ENCODE measurements around the gene VPS37B.
"Not testable (repeated sequence)": the region's sequence is repeated elsewhere in the genome, so short reads cannot be mapped to it uniquely, and the experiment has no call there.

The VPS37B gene

DNA sequence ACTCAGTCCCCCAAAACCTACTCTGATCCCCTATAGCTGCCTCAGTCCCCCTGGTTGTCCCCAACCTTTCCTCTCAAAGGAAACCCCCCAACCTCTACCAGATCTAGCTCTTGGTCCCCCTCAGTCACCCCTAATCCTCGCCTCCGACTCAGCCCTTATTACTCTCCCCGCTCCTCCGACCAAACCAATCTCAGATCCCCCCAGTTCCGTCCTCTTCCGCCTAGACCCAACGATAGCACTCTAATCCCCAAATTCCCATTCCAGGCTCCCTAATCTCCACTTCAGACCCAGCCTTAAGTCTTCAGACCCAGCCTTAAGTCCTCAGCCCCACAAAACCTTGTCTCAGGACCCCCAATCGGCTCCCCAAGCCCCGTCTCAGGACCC is 612 bp downstream of the VPS37B start:
- Histone ChIP-seq H3K36me3 (ENCODE audit: control insufficient read depth in 4 of 4, insufficient read depth in 4 of 4, low read length in 3 of 4) (peaks cover 0 to 7% (median 0%) of the 10 kb centered on the region in 4 experiments), H3K27ac (ENCODE audit: insufficient read depth in 1 of 2, low read depth in 1 of 2, low read length in 2 of 2, poor library complexity in 1 of 2, severe bottlenecking in 2 of 2) (peak overlapping the region; percentile 98 to 99), H3K9me3 (ENCODE audit: control extremely low read depth in 1 of 5, control insufficient read depth in 4 of 5, insufficient read depth in 2 of 5, low read depth in 1 of 5, low read length in 4 of 5) (no peaks in the 10 kb centered on the region), H3K27me3 (replicated peaks in 2 of 5; ENCODE audit: control insufficient read depth in 4 of 5, insufficient read depth in 5 of 5, low read length in 4 of 5) (no peaks in the 10 kb centered on the region), H3K4me1 (ENCODE audit: control extremely low read depth in 1 of 4, control insufficient read depth in 4 of 4, insufficient read depth in 4 of 4, low read length in 3 of 4) (peaks cover 40 to 86% (median 73%) of the 10 kb centered on the region in 4 experiments), H3K4me3 (ENCODE audit: control insufficient read depth in 1 of 7, extremely low read depth in 1 of 7, insufficient read depth in 4 of 7, low read depth in 2 of 7, low read length in 6 of 7) (peak overlapping the region; percentile 90 to 99 (median 96))
- 0% methylated on average over 7 of the region's 9 CpGs for WGBS (ENCODE audit: insufficient coverage)
- ChIA-PET POLR2A (interaction anchor here (0.6 to 2.1 kb wide), 4 partner anchors 13 to 73 kb away, joined by 4 to 9 read pairs (median 4); no protein-coding TSS in a partner anchor), CTCF (interaction anchor here (0.7 to 13.8 kb wide), 7 partner anchors 14 to 75 kb away, joined by 3 to 149 read pairs (median 4); no protein-coding TSS in a partner anchor)
- DNase-seq = no peak

DNA sequence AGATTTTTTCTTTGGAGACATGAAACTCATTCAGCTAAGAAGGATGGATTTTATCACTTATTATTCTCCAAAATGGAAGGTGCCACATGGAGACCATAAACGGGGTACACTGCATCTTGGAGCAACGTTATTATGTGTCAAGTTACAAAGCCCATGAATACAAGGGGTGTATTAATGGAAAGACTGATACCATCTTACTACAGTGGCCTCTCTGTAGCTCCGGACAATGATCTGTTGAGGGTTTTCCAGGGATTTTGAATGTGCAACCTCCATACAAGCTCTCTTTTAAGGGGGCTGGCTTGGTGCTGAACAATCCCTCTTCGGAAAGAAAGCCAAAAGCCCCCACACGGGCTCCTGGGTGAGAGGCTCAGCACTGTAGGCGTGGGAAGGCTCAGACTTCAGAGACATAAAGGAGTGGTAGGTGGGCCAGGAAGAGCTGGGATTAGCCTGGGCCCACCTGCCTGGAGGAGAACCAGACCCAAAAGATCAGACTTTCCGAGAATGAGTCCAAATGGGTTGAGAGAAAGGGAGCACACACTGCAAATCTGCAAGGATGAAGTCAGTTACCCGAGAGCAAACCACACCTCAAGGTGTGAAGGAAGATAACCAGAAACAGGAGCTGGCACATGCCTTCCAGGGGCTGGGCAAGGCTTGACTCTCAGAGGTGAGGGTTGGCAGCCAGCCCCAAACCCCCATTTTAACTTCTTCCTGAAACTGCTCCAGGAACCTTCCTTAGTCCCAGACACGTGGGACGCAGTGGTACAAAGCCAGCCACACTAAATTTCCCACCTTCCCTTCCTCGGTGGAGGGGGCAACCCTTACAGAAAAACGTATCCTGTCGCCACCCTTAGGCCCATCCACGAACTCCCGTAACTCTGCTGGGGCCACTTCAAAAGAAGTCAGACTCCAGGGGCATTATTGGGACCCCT is 1.5 kb downstream of the VPS37B start:
- Histone ChIP-seq H3K4me1 (ENCODE audit: control extremely low read depth in 1 of 4, control insufficient read depth in 4 of 4, insufficient read depth in 4 of 4, low read length in 3 of 4) (peaks cover 43 to 91% (median 80%) of the 10 kb centered on the region in 4 experiments), H3K27me3 (replicated peaks in 2 of 5; ENCODE audit: control insufficient read depth in 4 of 5, insufficient read depth in 5 of 5, low read length in 4 of 5) (no peaks in the 10 kb centered on the region), H3K27ac (ENCODE audit: insufficient read depth in 1 of 2, low read depth in 1 of 2, low read length in 2 of 2, poor library complexity in 1 of 2, severe bottlenecking in 2 of 2) (peak overlapping the region; percentile 98 to 99), H3K36me3 (ENCODE audit: control insufficient read depth in 4 of 4, insufficient read depth in 4 of 4, low read length in 3 of 4) (peaks cover 0 to 7% (median 0%) of the 10 kb centered on the region in 4 experiments), H3K4me3 (ENCODE audit: control insufficient read depth in 1 of 7, extremely low read depth in 1 of 7, insufficient read depth in 4 of 7, low read depth in 2 of 7, low read length in 6 of 7) (peak overlapping the region; percentile 90 to 99 (median 96)), H3K9me3 (ENCODE audit: control extremely low read depth in 1 of 5, control insufficient read depth in 4 of 5, insufficient read depth in 2 of 5, low read depth in 1 of 5, low read length in 4 of 5) (no peaks in the 10 kb centered on the region)
- 20% methylated on average over 13 of the region's 15 CpGs for WGBS (ENCODE audit: insufficient coverage)
- DNase-seq = peak; percentile 86 to 96 (median 94)
- POLR2A ChIA-PET = interaction anchor here (0.6 to 2.1 kb wide), 6 partner anchors 10 to 74 kb away, joined by 3 to 9 read pairs (median 4); no protein-coding TSS in a partner anchor
- CTCF ChIA-PET = interaction anchor here (0.7 to 13.8 kb wide), 8 partner anchors 8 to 76 kb away, joined by 3 to 149 read pairs (median 6); no protein-coding TSS in a partner anchor

DNA sequence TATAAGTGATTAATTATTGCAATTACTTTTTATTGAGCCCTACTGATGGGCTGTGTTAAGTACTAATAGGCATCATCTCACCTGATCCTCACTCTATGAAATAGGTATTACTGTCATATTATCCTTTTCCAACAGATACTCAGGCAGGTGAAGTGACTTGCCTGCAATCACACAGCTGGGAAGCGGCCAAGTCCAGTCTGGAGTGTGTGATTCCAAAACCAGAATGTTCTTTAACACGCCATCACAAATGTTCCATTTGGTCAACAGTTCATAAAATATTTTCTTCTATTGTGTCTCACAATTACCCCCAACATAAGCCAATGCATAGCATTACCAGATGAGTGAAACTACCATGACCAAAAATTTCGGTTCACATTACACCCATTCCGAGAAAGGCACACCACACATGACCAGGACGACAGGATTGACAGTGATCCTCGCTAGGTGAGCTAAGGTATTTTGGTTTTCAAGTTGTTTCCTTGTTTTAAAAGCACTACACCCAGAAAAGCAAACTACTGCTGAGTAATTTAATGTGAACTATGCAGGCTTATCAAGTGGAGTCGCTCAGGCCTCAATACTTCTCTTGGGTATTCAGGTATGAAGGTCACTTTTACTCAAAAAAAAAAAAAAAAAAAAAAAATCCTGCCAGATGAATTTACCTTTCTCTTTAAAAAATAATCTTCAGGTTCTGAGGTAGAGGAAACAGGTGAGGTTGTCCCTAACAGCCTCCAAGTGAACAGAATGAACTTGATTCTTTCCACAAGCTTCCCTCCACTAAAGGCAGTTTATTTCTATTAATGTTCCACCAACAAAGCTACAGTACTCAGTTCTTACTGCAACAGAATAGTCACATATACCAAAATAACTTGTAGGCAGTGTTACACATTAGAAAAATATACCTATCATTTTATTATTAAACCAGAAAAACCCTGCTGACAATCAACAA is 2.4 kb downstream of the VPS37B start:
- H3K4me1 ChIP-seq (ENCODE audit: control extremely low read depth in 1 of 4, control insufficient read depth in 4 of 4, insufficient read depth in 4 of 4, low read length in 3 of 4) = peaks cover 41 to 90% (median 82%) of the 10 kb centered on the region in 4 experiments
- no peaks in the 10 kb centered on the region for H3K9me3 ChIP-seq (ENCODE audit: control extremely low read depth in 1 of 5, control insufficient read depth in 4 of 5, insufficient read depth in 2 of 5, low read depth in 1 of 5, low read length in 4 of 5)
- ChIA-PET POLR2A (interaction anchor here (0.6 to 2.1 kb wide), 4 partner anchors 9 to 22 kb away, joined by 3 to 9 read pairs (median 4); no protein-coding TSS in a partner anchor), CTCF (interaction anchor here (0.6 to 13.8 kb wide), 5 partner anchors 9 to 59 kb away, joined by 3 to 149 read pairs (median 20); no protein-coding TSS in a partner anchor)
- no peaks in the 10 kb centered on the region for H3K27me3 ChIP-seq (replicated peaks in 2 of 5; ENCODE audit: control insufficient read depth in 4 of 5, insufficient read depth in 5 of 5, low read length in 4 of 5)
- DNase-seq = no peak
- peaks cover 0 to 7% (median 0%) of the 10 kb centered on the region in 4 experiments for H3K36me3 ChIP-seq (ENCODE audit: control insufficient read depth in 4 of 4, insufficient read depth in 4 of 4, low read length in 3 of 4)
- WGBS (ENCODE audit: insufficient coverage) = 88% methylated on average over 5 of the region's 7 CpGs
- peak overlapping the region; percentile 98 to 99 for H3K27ac ChIP-seq (ENCODE audit: insufficient read depth in 1 of 2, low read depth in 1 of 2, low read length in 2 of 2, poor library complexity in 1 of 2, severe bottlenecking in 2 of 2)
- peak overlapping the region in 6 of 7 experiments; percentile 92 to 99 (median 97) for H3K4me3 ChIP-seq (ENCODE audit: control insufficient read depth in 1 of 7, extremely low read depth in 1 of 7, insufficient read depth in 4 of 7, low read depth in 2 of 7, low read length in 6 of 7)

DNA sequence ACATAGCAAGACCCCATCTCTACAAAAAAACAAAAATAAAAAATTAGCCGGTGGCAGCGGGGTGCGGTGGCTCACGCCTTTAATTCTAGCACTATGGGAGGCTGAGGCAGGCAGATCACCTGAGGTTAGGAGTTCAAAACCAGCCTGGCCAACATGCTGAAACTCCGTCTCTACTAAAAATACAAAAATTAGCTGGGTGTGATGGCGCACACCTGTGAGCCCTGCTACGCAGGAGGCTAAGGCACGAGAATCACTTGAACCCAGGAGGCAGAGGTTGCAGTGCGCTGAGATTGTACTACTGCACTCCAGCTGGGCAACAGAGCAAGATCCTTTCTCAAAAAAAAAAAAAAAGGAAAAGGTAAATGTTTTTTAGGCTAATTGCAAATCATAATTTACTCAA is 3.2 kb downstream of the VPS37B start:
- Histone ChIP-seq H3K4me1 (ENCODE audit: control extremely low read depth in 1 of 4, control insufficient read depth in 4 of 4, insufficient read depth in 4 of 4, low read length in 3 of 4) (peaks cover 43 to 92% (median 82%) of the 10 kb centered on the region in 4 experiments), H3K4me3 (ENCODE audit: control insufficient read depth in 1 of 7, extremely low read depth in 1 of 7, insufficient read depth in 4 of 7, low read depth in 2 of 7, low read length in 6 of 7) (peak overlapping the region in 4 of 7 experiments; percentile 46 to 99 (median 73)), H3K27ac (ENCODE audit: insufficient read depth in 1 of 2, low read depth in 1 of 2, low read length in 2 of 2, poor library complexity in 1 of 2, severe bottlenecking in 2 of 2) (peak overlapping the region; percentile 41 to 78)
- H3K27me3 ChIP-seq (replicated peaks in 2 of 5; ENCODE audit: control insufficient read depth in 4 of 5, insufficient read depth in 5 of 5, low read length in 4 of 5); H3K36me3 ChIP-seq (ENCODE audit: control insufficient read depth in 4 of 4, insufficient read depth in 4 of 4, low read length in 3 of 4); H3K9me3 ChIP-seq (ENCODE audit: control extremely low read depth in 1 of 5, control insufficient read depth in 4 of 5, insufficient read depth in 2 of 5, low read depth in 1 of 5, low read length in 4 of 5); DNase-seq: not testable (repeated sequence)
- ChIA-PET CTCF (interaction anchor here (1.9 to 13.8 kb wide), 4 partner anchors 12 to 54 kb away, joined by 9 to 149 read pairs (median 30); no protein-coding TSS in a partner anchor), POLR2A (interaction anchor here (2.0 kb wide), 1 partner anchor 54 kb away, joined by 9 read pairs; no protein-coding TSS in a partner anchor)
- 96% methylated on average over 8 of the region's 9 CpGs for WGBS (ENCODE audit: insufficient coverage)

DNA sequence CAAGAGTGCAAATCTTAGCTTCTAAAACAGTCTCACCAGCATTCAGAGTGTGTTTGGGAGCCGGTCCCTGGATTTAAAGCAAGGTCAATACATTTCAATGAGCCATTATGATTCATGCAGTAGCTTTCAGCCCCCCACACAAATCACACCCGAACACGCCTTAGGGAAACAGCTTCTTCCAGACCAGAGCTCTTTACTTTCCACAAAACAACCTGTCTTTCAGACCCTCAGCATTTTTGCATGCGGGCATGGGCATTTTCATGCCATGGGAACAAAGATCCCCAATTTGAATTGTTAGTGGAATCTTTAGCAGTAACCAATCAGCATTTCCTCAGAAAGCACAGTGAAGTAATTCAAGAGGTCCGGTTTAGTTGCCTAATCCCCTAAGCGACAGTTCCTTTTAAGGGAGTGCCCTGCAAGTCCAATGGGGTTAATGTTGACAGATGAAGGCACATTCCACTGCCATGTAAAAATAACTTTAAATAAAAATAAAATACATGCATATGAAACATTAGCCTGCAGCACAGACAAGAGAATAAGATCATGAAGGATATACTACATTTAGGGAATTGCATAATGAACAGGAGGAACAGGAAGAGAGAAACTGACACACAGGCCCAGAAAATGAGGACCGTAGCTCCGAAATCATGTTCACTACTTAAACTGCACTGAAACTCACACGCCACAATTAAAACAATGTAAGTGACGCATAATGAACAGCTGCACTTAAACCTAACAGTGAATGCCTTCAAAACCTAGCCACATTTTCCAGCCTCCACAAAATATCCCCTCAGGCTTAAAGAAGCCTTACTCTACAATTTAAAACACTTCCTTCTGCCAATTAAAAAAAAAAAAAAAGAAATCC is 4.0 kb downstream of the VPS37B start:
- peaks cover 0 to 7% (median 0%) of the 10 kb centered on the region in 4 experiments for H3K36me3 ChIP-seq (ENCODE audit: control insufficient read depth in 4 of 4, insufficient read depth in 4 of 4, low read length in 3 of 4)
- peak overlapping the region; percentile 41 to 78 for H3K27ac ChIP-seq (ENCODE audit: insufficient read depth in 1 of 2, low read depth in 1 of 2, low read length in 2 of 2, poor library complexity in 1 of 2, severe bottlenecking in 2 of 2)
- peak overlapping the region in 5 of 7 experiments; percentile 17 to 99 (median 47) for H3K4me3 ChIP-seq (ENCODE audit: control insufficient read depth in 1 of 7, extremely low read depth in 1 of 7, insufficient read depth in 4 of 7, low read depth in 2 of 7, low read length in 6 of 7)
- peak in 1 of 3 donors; percentile 53 for DNase-seq
- CTCF ChIA-PET = interaction anchor here (0.7 to 13.8 kb wide), 9 partner anchors 11 to 65 kb away, joined by 3 to 149 read pairs (median 4); no protein-coding TSS in a partner anchor
- H3K9me3 ChIP-seq (ENCODE audit: control extremely low read depth in 1 of 5, control insufficient read depth in 4 of 5, insufficient read depth in 2 of 5, low read depth in 1 of 5, low read length in 4 of 5) = no peaks in the 10 kb centered on the region
- no peaks in the 10 kb centered on the region for H3K27me3 ChIP-seq (replicated peaks in 2 of 5; ENCODE audit: control insufficient read depth in 4 of 5, insufficient read depth in 5 of 5, low read length in 4 of 5)
- peaks cover 48 to 95% (median 88%) of the 10 kb centered on the region in 4 experiments for H3K4me1 ChIP-seq (ENCODE audit: control extremely low read depth in 1 of 4, control insufficient read depth in 4 of 4, insufficient read depth in 4 of 4, low read length in 3 of 4)
- POLR2A ChIA-PET = interaction anchor here (0.6 to 2.0 kb wide), 4 partner anchors 9 to 471 kb away, joined by 3 to 9 read pairs (median 4); no protein-coding TSS in a partner anchor
- 21% methylated on average over 7 of the region's 10 CpGs for WGBS (ENCODE audit: insufficient coverage)

All from common myeloid progenitor, CD34-positive (primary cell).